Upper lobe of left lung (tissue), 4 donors: Measurements from ENCODE around the gene FA2H.

Source experiments
- CTCF ChIP-seq, 6 experiments: fragments of 450-650 bp in 4 of 6; fragments of 200-600 bp in 2 of 6; sonication (generic) in 2 of 6; IDR thresholded peaks; one replicate each; pipeline ENCODE4 v1.5.1; 2016 to 2019; ENCODE audit warnings: antibody characterized with exemption in 6 of 6
- POLR2A ChIP-seq, 4 donors: fragments of 450-650 bp; IDR thresholded peaks; one replicate each; pipeline ENCODE4 v1.5.1; 2016 to 2017; ENCODE audit warnings: antibody characterized with exemption in 4 of 4, mild to moderate bottlenecking in 2 of 4
- POLR2AphosphoS5 ChIP-seq, 2 donors: sonication (generic); formaldehyde crosslinking; IDR thresholded peaks; one replicate each; pipeline ENCODE4 v1.5.1; 2017; ENCODE audit warnings: antibody characterized with exemption in 2 of 2

GRCh38 chr16:74682556-74682955 is 92.1 kb downstream of the FA2H start:
- TF ChIP-seq POLR2AphosphoS5 (IDR thresholded peaks at IDR 0.05) (no peak), CTCF (IDR thresholded peaks at IDR 0.05) (no peak), POLR2A (IDR thresholded peaks at IDR 0.05) (no peak)
